K562 (cell line): ENCODE results near the gene REEP2. TPM values are rescaled to one million over a fixed set of nuclear protein-coding genes. Genes with fewer than 3 reads are reported as not detected.

Experiments used
- ASH1L ChIP-seq: fragments of 450-650 bp; IDR thresholded peaks from 2 replicates; pipeline ENCODE4 v1.6.1; 2018; ENCODE audit warnings: borderline replicate concordance, mild to moderate bottlenecking, low read depth; ENCODE audit not compliant: partially characterized antibody
- C11orf30 ChIP-seq: fragments of 450-650 bp; IDR thresholded peaks from 2 replicates; pipeline ENCODE4 v1.6.1; 2016; ENCODE audit warnings: low read depth, mild to moderate bottlenecking
- CBFA2T2 ChIP-seq: fragments of 450-650 bp; conservative IDR thresholded peaks from 2 replicates; pipeline ENCODE4 v1.6.1; 2017; ENCODE audit warnings: mild to moderate bottlenecking
- CBX5 ChIP-seq: IDR thresholded peaks from 2 replicates; pipeline ENCODE4 v1.6.1; 2014; ENCODE audit warnings: low read depth, borderline replicate concordance
- HNRNPK ChIP-seq: fragments of 200-400 bp; formaldehyde crosslinking; IDR thresholded peaks from one replicate; pipeline ENCODE4 v1.6.1; 2018; ENCODE audit warnings: mild to moderate bottlenecking, low read depth, low read length; ENCODE audit not compliant: poor library complexity, severe bottlenecking
- MYBL2 ChIP-seq, 2 experiments: fragments of 450-650 bp in 1 of 2; sonication (generic) in 1 of 2; formaldehyde crosslinking in 1 of 2; IDR thresholded peaks; 2 replicates each; pipeline versions ENCODE4 v1.6.1 to v1.8.1; 2017 to 2022; ENCODE audit warnings: borderline replicate concordance in 1 of 2, inconsistent platforms in 1 of 2, low read depth in 1 of 2, mild to moderate bottlenecking in 1 of 2, missing genetic modification reagents in 1 of 2, moderate library complexity in 1 of 2
- NFYB ChIP-seq: IDR thresholded peaks from 2 replicates; pipeline ENCODE4 v1.6.1; 2011; ENCODE audit warnings: mild to moderate bottlenecking, moderate library complexity; ENCODE audit not compliant: insufficient read length; ENCODE audit errors: extremely low read depth
- NONO ChIP-seq, 2 experiments: fragments of 200-400 bp in 1 of 2; fragments of 450-650 bp in 1 of 2; formaldehyde crosslinking in 1 of 2; IDR thresholded peaks; 2 replicates each; pipeline ENCODE4 v1.6.1; 2017; ENCODE audit warnings: low read depth in 2 of 2, mild to moderate bottlenecking in 2 of 2, moderate library complexity in 2 of 2, low read length in 1 of 2
- PTBP1 ChIP-seq: fragments of 200-400 bp; formaldehyde crosslinking; IDR thresholded peaks from 2 replicates; pipeline ENCODE4 v1.6.1; 2017; ENCODE audit warnings: low read depth, low read length
- RBM34 ChIP-seq: fragments of 200-400 bp; formaldehyde crosslinking; IDR thresholded peaks from 2 replicates; pipeline ENCODE4 v1.6.1; 2018; ENCODE audit warnings: low read length, borderline replicate concordance; ENCODE audit not compliant: insufficient read depth
- SPI1 ChIP-seq: IDR thresholded peaks from 2 replicates; pipeline ENCODE4 v1.6.1; 2011; ENCODE audit warnings: low read depth, low read length, control low read depth, borderline replicate concordance
- ZBED1 ChIP-seq: IDR thresholded peaks from 2 replicates; pipeline ENCODE4 v1.6.1; 2014
- ZBTB7A ChIP-seq: IDR thresholded peaks from 2 replicates; pipeline ENCODE4 v1.6.1; 2011; ENCODE audit warnings: low read depth, mild to moderate bottlenecking, low read length, moderate library complexity, borderline replicate concordance; ENCODE audit not compliant: control insufficient read depth
- ZEB2 ChIP-seq: fragments of 450-650 bp; IDR thresholded peaks from 2 replicates; pipeline ENCODE4 v1.6.1; 2016
- ZNF184 ChIP-seq: sonication (generic); formaldehyde crosslinking; IDR thresholded peaks from 2 replicates; pipeline ENCODE4 v1.5.0; 2020; ENCODE audit warnings: missing genetic modification reagents
- ZNF717 ChIP-seq: fragments of 250-450 bp; sonication (Bioruptor Pico); IDR thresholded peaks from 2 replicates; pipeline ENCODE4 v1.5.0; 2021
- polyA plus RNA-seq, 8 experiments: library from polyadenylated mRNA; depleted of rRNA in 4 of 8; stranded (reverse) in 5 of 8; unstranded in 3 of 8; fragments of >200 nt; fragmentation: Nextera tagmentation in 2 of 8; fragmentation: Illumina TruSeq in 1 of 8; extraction: Ambion mirVana in 2 of 8; extraction: Trizol in 1 of 8; gene quantifications; 2 replicates each; pipeline versions ENCODE4 v1.2.1 to v1.2.3, GENCODE V29; 2011 to 2014; ENCODE audit warnings: inconsistent platforms in 1 of 8, missing spikeins in 1 of 8
- total RNA-seq, 7 experiments: library from RNA; depleted of rRNA in 6 of 7; stranded (reverse); fragments of >200 nt in 6 of 7; fragmentation: Illumina TruSeq in 2 of 7; extraction: Trizol in 2 of 7; gene quantifications; 2 replicates each; pipeline versions ENCODE4 v1.2.1 to v1.2.3, GENCODE V29; 2011 to 2021; ENCODE audit warnings: low replicate concordance in 1 of 7
- TF ChIP-seq, protein P1 (sequence below): fragments of 450-650 bp; formaldehyde crosslinking; IDR thresholded peaks from 2 replicates; pipeline ENCODE4 v1.4.0; 2020; ENCODE audit warnings: mild to moderate bottlenecking
- TF ChIP-seq, protein P2 (sequence below): IDR thresholded peaks from 3 replicates; pipeline ENCODE4 v1.6.1; 2011; ENCODE audit warnings: borderline replicate concordance, mild to moderate bottlenecking; ENCODE audit not compliant: insufficient read length, insufficient read depth
- TF ChIP-seq, protein P3 (sequence below): sonication (generic); formaldehyde crosslinking; IDR thresholded peaks from 2 replicates; pipeline ENCODE4 v1.8.1; 2023; ENCODE audit warnings: mild to moderate bottlenecking, missing genetic modification reagents
- TF ChIP-seq, protein P4 (sequence below): fragments of 200-400 bp; formaldehyde crosslinking; IDR thresholded peaks from 2 replicates; pipeline ENCODE4 v1.6.1; 2017; ENCODE audit warnings: mild to moderate bottlenecking, low read depth, low read length, moderate library complexity

REEP2 gene
- total and polyA plus RNA-seq, 9 of the 15 experiments (the other 6 are each of a cell fraction or from before 2014, with no cell fraction given) = 0.03 to 1.1 (median 0.12) TPM; not detected in 1

DNA sequence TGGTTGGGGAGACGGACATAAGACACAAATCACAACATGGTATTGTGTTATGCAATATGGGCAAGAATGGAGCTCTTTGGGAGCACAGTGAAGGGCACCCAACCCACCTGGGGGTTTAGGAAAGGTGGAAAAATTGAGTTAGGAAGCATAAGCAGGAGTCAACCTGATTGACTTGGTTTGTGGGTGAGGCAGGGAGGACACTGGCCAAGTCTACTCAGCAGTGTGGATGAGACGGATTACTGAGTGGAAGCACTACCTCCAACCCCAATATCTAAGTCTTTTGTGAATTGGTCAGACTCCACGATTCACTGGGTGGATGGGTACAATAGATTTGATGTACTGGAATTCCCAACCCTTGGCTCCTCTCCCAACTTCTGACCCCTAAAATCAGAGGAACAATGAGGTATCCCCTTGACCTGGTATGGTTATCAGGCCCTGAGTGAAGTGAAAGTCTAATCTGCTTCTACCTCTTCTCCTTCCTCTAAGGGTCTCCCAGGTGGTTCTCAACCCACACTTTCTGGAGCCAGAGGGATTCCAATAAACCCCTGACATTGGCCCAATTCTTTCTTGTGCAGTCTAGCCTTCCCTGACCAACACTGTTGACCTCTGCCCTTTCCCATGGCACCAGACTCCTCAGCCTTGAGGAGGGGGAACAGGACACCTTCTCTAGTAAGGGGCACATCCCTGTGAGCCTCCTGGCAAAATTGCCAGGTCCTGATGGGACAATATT, 31.6 kb downstream of the REEP2 start (continued):
- TF ChIP-seq, protein P1, sequence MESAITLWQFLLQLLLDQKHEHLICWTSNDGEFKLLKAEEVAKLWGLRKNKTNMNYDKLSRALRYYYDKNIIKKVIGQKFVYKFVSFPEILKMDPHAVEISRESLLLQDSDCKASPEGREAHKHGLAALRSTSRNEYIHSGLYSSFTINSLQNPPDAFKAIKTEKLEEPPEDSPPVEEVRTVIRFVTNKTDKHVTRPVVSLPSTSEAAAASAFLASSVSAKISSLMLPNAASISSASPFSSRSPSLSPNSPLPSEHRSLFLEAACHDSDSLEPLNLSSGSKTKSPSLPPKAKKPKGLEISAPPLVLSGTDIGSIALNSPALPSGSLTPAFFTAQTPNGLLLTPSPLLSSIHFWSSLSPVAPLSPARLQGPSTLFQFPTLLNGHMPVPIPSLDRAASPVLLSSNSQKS (CRISPR knock-in tag) = no peak
- no peak for TF ChIP-seq ZNF184 (CRISPR knock-in tag)
- TF ChIP-seq NFYB = no peak
- no peak for TF ChIP-seq CBX5
- no peak for TF ChIP-seq HNRNPK
- no peak for TF ChIP-seq CBFA2T2
- no peak for TF ChIP-seq RBM34
- TF ChIP-seq C11orf30 = no peak
- no peak for TF ChIP-seq SPI1
- TF ChIP-seq, protein P2, sequence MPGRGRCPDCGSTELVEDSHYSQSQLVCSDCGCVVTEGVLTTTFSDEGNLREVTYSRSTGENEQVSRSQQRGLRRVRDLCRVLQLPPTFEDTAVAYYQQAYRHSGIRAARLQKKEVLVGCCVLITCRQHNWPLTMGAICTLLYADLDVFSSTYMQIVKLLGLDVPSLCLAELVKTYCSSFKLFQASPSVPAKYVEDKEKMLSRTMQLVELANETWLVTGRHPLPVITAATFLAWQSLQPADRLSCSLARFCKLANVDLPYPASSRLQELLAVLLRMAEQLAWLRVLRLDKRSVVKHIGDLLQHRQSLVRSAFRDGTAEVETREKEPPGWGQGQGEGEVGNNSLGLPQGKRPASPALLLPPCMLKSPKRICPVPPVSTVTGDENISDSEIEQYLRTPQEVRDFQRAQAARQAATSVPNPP = no peak
- TF ChIP-seq ZBTB7A = 0 out of 2 replicates have a peak, but pooled peaks have one; percentile 1
- TF ChIP-seq ZBED1 = no peak
- TF ChIP-seq MYBL2 (IDR thresholded peaks at IDR 0.05; ENCODE audit: low read depth) = no peak
- TF ChIP-seq MYBL2 (CRISPR knock-in tag; IDR thresholded peaks at IDR 0.05; ENCODE audit: borderline replicate concordance) = no peak
- TF ChIP-seq, protein P3, sequence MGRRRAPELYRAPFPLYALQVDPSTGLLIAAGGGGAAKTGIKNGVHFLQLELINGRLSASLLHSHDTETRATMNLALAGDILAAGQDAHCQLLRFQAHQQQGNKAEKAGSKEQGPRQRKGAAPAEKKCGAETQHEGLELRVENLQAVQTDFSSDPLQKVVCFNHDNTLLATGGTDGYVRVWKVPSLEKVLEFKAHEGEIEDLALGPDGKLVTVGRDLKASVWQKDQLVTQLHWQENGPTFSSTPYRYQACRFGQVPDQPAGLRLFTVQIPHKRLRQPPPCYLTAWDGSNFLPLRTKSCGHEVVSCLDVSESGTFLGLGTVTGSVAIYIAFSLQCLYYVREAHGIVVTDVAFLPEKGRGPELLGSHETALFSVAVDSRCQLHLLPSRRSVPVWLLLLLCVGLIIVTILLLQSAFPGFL (CRISPR knock-in tag) = peak; percentile 11; the same call in 1 of the 2 replicates
- TF ChIP-seq, protein P4, sequence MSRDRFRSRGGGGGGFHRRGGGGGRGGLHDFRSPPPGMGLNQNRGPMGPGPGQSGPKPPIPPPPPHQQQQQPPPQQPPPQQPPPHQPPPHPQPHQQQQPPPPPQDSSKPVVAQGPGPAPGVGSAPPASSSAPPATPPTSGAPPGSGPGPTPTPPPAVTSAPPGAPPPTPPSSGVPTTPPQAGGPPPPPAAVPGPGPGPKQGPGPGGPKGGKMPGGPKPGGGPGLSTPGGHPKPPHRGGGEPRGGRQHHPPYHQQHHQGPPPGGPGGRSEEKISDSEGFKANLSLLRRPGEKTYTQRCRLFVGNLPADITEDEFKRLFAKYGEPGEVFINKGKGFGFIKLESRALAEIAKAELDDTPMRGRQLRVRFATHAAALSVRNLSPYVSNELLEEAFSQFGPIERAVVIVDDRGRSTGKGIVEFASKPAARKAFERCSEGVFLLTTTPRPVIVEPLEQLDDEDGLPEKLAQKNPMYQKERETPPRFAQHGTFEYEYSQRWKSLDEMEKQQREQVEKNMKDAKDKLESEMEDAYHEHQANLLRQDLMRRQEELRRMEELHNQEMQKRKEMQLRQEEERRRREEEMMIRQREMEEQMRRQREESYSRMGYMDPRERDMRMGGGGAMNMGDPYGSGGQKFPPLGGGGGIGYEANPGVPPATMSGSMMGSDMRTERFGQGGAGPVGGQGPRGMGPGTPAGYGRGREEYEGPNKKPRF = peak; percentile 84
- peak; percentile 70 for TF ChIP-seq ZEB2
- peak; percentile 21; the same call in 1 of the 2 replicates for TF ChIP-seq PTBP1
- TF ChIP-seq ZNF717 = no peak; the same call in 1 of the 2 replicates
- TF ChIP-seq ASH1L = peak; percentile 3
- TF ChIP-seq NONO (IDR thresholded peaks at IDR 0.05; ENCODE audit: low read depth in 2 of 2, low read length in 1 of 2) = peak in 1 of 2 experiments; percentile 91; a peak in 2 of 4 replicates
